ENCODE measurements around the gene CDX1. TPM values are rescaled to one million over a fixed set of nuclear protein-coding genes. Genes with fewer than 3 reads are reported as not detected.

Gene CDX1
- total RNA-seq, 2 experiments from 2014 or later = not detected

DNA sequence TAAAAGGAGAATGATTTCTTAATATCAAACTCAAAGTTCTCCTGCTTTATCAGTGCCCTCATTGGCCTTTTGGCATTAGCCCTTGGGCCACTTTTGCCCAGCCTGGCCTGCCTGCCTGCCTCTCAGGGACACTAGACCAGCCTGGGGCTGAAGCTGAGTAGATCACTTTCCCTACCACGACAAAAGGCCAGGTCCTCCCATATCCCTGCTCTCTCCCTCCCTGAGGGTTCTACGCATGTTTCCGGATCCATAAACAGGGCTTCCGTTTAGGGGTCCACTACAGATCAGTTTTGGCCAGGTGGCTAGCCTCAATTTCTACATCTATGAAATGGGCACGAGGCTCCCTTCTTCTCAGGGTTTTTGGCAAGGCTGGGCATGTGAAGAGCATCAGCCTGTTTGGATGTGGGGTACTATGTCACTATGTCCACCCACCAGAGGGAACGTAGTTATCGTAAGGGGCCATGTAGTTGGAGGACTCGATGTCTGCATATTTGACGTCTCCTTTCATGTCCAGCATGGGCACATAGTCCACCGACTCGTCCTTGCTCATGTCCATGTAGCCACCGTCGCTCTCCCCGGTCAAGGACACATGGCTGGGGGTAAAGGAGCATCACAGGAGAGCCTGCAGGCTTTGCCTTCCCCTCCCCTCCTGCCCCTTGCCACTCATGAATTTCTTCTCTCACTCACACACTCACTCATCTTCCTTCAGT lies 45.0 kb upstream of the CDX1 start:
- Mint-ChIP-seq H3K4me3 (no peak overlapping the region), H3K9me3 (no peaks in the 10 kb centered on the region), H3K36me3 (ENCODE audit: low read depth) (no peaks in the 10 kb centered on the region), H3K27ac (no peak overlapping the region), H3K27me3 (no peaks in the 10 kb centered on the region), H3K4me1 (ENCODE audit: low read depth) (no peaks in the 10 kb centered on the region)
- no peaks in the 10 kb centered on the region for H3K9me3 ChIP-seq (ENCODE audit: control insufficient read depth in 1 of 2, insufficient read depth in 1 of 2, low read length in 2 of 2)
- H3K27ac ChIP-seq (ENCODE audit: low read depth in 1 of 2, low read length in 2 of 2) = no peak overlapping the region
- no peak overlapping the region for H3K4me3 ChIP-seq (ENCODE audit: low read length)
- no peaks in the 10 kb centered on the region for H3K36me3 ChIP-seq (ENCODE audit: insufficient read depth, low read length)
- no peak for ATAC-seq (ENCODE audit: poor library complexity)
- peak in 1 of 14 experiments; percentile 11 for DNase-seq
- no peaks in the 10 kb centered on the region for H3K27me3 ChIP-seq (ENCODE audit: control insufficient read depth in 1 of 2, insufficient read depth in 2 of 2, low read length in 2 of 2)
- H3K4me1 ChIP-seq (ENCODE audit: insufficient read depth, low read length) = no peaks in the 10 kb centered on the region
- POLR2A ChIA-PET = no interaction called here
- CTCF ChIA-PET = no interaction called here
- intact Hi-C loops (cut with DNase I, micrococcal nuclease) = no loop called here
- TF ChIP-seq, protein P1, sequence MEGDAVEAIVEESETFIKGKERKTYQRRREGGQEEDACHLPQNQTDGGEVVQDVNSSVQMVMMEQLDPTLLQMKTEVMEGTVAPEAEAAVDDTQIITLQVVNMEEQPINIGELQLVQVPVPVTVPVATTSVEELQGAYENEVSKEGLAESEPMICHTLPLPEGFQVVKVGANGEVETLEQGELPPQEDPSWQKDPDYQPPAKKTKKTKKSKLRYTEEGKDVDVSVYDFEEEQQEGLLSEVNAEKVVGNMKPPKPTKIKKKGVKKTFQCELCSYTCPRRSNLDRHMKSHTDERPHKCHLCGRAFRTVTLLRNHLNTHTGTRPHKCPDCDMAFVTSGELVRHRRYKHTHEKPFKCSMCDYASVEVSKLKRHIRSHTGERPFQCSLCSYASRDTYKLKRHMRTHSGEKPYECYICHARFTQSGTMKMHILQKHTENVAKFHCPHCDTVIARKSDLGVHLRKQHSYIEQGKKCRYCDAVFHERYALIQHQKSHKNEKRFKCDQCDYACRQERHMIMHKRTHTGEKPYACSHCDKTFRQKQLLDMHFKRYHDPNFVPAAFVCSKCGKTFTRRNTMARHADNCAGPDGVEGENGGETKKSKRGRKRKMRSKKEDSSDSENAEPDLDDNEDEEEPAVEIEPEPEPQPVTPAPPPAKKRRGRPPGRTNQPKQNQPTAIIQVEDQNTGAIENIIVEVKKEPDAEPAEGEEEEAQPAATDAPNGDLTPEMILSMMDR (IDR thresholded peaks at IDR 0.05) = no peak

DNA sequence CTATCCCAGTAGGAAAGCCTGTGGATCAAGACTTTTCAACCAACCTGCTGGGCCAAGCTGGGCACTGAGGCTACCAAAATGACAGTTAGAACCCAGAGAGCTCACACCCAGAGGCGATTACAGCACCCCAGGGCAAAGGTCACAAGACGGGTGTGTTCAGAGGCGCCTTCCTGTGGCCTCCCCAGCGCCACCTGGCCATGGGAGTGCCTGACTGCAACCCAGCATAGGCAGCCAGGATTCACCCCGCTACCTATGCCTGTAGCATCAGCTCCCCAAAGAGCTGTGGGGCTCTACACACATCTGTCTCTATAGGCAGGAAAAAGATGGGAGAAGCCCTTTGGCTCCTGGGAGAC lies 44.4 kb upstream of the CDX1 start:
- Histone ChIP-seq H3K9me3 (ENCODE audit: control insufficient read depth in 1 of 2, insufficient read depth in 1 of 2, low read length in 2 of 2) (no peaks in the 10 kb centered on the region), H3K27ac (ENCODE audit: low read depth in 1 of 2, low read length in 2 of 2) (no peak overlapping the region), H3K27me3 (ENCODE audit: control insufficient read depth in 1 of 2, insufficient read depth in 2 of 2, low read length in 2 of 2) (no peaks in the 10 kb centered on the region), H3K4me1 (ENCODE audit: insufficient read depth, low read length) (no peaks in the 10 kb centered on the region), H3K36me3 (ENCODE audit: insufficient read depth, low read length) (no peaks in the 10 kb centered on the region), H3K4me3 (ENCODE audit: low read length) (no peak overlapping the region)
- TF ChIP-seq, protein P1 (IDR thresholded peaks at IDR 0.05) = no peak
- Mint-ChIP-seq H3K36me3 (ENCODE audit: low read depth) (no peaks in the 10 kb centered on the region), H3K9me3 (no peaks in the 10 kb centered on the region), H3K4me1 (ENCODE audit: low read depth) (no peaks in the 10 kb centered on the region), H3K27ac (no peak overlapping the region), H3K4me3 (no peak overlapping the region), H3K27me3 (no peaks in the 10 kb centered on the region)
- intact Hi-C loops (cut with DNase I, micrococcal nuclease) = no loop called here
- ChIA-PET POLR2A (no interaction called here), CTCF (no interaction called here)
- DNase-seq (peak in 3 of 14 experiments; percentile 19 to 53 (median 43)), ATAC-seq (ENCODE audit: poor library complexity) (no peak)

DNA sequence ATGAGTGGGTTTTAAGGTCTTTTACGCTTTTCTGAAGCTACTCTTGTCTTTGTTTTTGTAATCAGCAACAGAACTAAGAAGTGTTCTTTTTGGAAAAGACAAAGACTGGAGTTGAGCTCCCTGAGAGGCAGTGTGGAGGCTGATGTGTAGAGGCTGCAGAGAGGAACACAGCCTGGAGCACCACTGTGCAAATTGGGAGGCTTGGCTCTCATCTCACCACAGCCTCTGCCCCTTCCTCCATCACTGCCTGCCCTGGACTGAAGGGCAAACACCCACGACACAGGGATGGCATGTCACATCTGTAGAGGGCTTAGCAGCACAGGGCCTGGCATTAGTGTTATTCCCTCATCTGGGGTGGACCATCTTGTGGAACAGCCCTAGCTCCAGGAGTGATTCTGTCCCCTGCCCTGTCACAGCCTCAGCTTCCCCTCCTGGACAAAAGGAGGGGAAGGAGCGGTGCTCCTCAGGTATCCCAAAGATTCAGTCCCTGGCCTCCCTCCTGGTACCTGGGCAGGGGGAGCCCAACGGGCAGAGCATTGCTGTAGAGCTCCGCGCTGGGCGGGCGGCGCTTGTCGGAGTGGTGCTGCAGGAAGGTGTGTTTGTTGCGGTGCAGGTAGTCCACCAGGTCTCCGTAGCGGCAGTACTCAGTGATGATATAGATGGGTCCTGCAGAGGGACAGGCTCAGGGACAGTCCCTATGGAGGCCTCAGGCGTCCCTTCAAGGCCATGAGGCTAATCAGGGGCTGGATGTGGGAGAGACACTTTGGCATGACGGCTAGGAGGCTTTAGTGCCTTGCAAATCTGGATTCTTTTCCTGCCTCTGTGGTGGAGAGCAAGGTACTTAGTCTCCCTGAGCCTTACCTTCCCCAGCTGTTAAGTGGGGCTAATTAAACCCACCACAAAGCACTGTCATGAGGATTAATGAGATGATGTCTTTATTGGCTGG lies 43.8 kb upstream of the CDX1 start:
- POLR2A ChIA-PET = no interaction called here
- Mint-ChIP-seq H3K9me3 (no peaks in the 10 kb centered on the region), H3K4me3 (no peak overlapping the region), H3K27ac (no peak overlapping the region), H3K36me3 (ENCODE audit: low read depth) (no peaks in the 10 kb centered on the region), H3K4me1 (ENCODE audit: low read depth) (no peaks in the 10 kb centered on the region), H3K27me3 (no peaks in the 10 kb centered on the region)
- Histone ChIP-seq H3K27ac (ENCODE audit: low read depth in 1 of 2, low read length in 2 of 2) (no peak overlapping the region), H3K27me3 (ENCODE audit: control insufficient read depth in 1 of 2, insufficient read depth in 2 of 2, low read length in 2 of 2) (no peaks in the 10 kb centered on the region), H3K9me3 (ENCODE audit: control insufficient read depth in 1 of 2, insufficient read depth in 1 of 2, low read length in 2 of 2) (no peaks in the 10 kb centered on the region), H3K36me3 (ENCODE audit: insufficient read depth, low read length) (no peaks in the 10 kb centered on the region), H3K4me3 (ENCODE audit: low read length) (no peak overlapping the region), H3K4me1 (ENCODE audit: insufficient read depth, low read length) (no peaks in the 10 kb centered on the region)
- CTCF ChIA-PET = no interaction called here
- intact Hi-C loops (cut with DNase I, micrococcal nuclease) = no loop called here
- DNase-seq (no peak), ATAC-seq (ENCODE audit: poor library complexity) (no peak)
- TF ChIP-seq, protein P1 (IDR thresholded peaks at IDR 0.05) = no peak
